Hindlimb muscle (tissue), 1 donor: ENCODE data around the gene CD99. TPM values are rescaled to one million over a fixed set of nuclear protein-coding genes. Genes with fewer than 3 reads are reported as not detected.

ENCODE experiments used
- DNase-seq: peaks from one replicate; pipeline ENCODE4 v3.0.0-alpha.2; 2013
- polyA plus RNA-seq: library from polyadenylated mRNA; unstranded; fragments of 120-200 nt; gene quantifications from one replicate; pipeline ENCODE4 v1.2.1, GENCODE V29; 2013; ENCODE audit not compliant: insufficient read length

The CD99 gene
- polyA plus RNA-seq, 1 donor = 348 TPM

DNA sequence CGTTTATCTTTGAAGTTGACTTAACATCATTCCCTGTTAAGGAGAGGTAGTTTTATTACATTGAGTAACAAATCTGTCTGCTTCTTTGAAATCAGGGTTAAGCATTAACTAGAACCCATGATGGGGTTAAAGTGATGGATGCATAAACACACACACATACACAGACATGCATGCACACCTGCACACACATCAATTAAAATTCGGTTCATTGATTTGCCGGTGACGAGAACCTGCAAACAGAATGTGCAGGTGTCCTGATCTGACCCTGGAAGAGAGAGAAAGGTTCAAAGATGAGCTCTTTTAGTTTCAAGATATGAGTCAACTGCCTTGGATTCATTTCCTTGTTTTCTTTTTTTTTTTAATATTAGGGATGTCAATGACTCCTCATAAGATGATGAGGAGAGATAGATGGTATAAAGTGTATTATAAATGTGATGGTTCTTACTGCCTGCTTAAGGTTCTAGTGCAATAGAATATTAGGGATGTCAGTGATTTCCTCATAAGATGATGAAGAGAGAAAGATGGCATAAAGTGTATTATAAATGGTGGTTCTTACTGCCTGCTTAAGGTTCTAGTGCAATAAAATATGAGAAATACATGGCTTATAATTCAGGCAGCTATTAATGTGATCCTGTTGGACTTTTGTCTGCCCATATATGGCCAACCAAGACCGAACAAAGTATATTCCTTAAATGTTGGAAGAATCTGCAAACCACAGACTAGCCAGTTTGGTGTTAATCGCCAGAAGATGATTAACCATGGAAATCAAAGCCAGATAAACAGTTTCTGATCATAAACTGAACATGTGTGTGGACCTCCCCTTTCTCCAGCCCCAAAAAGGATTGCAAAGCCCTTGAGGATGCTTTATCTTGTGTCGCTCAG, 14.1 kb upstream of the CD99 start:
- no peak for DNase-seq

DNA sequence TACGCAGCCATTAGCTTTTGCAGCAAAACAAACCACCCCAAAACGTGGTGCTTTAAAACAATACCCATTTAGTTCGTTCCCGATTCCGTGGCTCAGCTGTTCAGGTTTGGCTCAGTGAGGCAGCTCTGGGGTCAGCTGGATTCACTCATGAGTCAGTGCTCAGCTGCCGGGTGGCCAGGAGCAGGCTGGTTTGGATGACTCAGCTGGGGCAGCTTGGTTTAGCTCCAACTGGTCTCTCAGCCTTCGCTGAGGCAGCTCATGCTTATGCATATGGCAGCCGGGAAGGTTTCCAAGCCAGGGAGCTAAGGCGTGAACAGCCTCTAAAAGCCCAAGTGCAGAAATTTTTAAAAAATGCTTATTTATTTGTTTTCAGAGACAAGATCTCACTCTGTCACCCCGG, 13.3 kb upstream of the CD99 start:
- no peak for DNase-seq

DNA sequence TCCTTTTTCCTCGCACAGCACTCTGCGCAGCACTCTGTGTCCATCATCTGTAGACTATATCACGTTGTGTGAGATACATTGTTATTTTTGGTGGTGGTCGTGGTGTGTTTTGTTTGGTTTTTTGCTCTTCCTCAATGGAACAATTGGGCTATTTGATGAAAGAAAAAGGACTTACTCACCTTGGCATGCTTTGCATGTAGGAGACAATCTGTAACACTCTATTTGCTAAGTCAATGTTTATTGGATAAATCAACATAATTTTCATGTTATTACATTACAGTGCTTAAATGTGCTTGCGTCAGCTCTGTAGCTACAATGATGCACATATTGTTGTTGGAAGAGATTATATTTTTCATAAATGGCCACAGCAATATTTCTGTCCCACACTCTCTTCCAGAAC, 12.5 kb upstream of the CD99 start:
- DNase-seq = no peak

DNA sequence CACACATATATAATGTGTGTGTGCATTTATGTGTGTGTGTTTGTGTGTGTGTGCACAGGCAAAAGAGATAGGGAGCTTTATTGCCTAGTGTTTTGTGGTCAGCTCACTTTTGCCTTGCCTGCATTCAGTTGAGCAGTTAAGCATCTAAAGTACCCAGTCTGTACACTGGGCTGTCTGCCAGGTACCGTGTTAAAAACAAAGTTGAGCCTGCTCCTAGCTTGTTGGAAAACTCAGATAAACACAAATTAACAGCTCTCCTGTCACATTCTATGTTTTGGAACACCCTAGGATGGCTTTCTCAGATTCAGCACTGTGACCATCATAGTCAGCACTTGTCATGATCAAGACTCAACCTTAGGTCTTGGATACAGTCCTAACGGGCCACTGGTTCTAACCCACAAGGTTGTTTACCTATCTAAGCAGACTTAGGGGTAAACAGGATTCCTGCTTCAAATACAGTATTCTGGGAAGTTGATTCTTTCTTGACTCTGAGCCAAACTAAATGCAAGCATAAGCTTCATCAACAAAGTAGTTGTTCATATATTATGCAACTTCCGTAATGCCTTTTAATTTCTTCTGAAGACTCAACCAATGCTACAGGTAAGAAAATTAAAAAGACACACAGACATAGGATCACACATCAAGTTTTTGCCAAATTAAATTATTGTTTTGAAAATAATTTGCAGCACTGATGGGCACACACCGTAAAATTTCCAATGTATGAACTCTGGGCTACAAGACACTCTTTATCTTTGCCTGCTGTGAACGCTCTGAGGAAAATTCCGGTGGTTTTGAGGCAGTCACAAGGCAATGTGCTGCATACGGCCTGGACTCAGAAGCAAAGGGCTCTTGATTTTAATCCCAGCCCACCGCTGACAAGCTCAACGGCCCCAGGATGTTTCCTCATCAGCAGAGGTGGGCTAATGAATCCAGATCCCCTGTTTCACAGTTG, 11.3 kb upstream of the CD99 start:
- no peak for DNase-seq

DNA sequence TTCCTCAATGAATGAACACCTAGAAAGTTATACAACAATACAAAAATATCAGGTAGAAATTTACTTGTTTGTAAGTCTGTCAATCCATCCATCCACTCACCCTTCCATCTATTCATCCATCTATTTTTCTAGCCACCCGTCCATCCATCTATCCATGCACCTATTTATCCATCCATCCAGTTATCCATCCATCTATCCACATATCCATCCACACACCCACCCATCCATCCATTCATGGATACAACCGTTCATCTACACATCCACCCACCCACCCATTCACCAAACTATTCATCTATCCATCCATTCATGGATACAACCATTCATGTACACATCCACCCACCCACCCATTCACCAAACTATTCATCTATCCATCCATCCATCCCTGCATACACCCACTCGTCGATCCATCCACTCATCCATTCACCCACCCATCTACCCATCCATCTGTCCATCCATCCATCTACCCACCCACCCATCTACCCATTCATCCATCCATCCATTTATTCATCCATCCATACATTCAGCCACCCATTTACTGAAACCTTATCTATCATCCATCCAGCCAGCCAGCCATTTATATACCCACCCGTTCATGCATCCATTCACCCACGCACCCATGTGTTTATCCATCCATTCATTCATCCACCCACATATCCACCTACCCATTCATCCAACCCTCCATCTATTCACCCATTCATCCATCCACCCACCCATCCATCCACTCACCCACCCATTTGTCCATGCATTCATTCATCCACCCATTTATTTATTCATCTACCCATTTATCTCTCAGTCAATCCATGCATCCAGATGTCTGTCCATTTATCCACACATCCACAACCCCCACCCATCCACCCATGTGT, 10.4 kb upstream of the CD99 start:
- no peak for DNase-seq

DNA sequence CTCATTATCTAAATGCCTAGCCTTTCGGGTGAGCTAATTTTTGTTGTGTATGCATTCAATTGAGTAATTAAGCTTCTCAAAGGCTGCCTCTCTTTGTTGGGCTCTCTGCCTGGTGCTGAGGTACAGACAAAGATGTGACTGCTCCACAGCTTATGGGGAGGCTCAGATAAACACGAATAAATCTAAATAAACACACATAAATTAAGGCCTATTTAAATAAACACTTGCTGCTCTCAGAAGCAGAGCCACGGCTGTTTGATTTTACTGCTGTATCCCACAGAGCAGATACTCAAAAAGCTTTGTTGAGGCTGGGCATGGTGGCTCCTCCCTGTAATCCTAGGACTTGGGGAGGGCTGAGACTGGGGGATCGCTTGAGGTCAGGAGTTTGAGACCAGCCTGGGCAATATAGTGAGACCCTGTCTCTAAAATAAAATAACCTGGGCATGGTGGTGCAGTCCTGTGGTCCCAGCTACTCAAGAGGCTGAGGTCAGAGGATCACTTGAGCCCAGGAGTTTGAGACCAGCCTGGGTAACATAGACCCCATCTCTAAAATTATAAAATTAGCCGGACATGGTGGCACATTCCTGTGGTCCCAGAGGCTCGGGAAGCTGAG, 8.4 kb upstream of the CD99 start:
- DNase-seq = no peak

DNA sequence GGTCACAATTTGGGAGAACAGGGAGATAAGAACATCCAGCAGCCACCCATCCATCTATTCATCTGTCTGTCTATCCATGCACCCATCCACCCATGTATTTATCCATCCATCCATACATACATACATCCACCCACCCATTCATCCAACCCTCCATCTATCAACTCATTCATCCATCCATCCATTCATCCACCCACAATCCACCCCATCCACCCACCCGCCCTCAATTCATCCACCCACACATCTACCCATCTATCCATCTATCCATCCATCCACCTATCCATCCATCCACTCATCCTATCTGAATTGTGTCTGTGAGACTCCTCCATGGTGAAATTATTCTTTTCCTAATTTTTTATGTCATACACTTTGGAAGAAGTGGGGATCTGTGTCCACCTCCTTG, 6.8 kb upstream of the CD99 start:
- DNase-seq = no peak

DNA sequence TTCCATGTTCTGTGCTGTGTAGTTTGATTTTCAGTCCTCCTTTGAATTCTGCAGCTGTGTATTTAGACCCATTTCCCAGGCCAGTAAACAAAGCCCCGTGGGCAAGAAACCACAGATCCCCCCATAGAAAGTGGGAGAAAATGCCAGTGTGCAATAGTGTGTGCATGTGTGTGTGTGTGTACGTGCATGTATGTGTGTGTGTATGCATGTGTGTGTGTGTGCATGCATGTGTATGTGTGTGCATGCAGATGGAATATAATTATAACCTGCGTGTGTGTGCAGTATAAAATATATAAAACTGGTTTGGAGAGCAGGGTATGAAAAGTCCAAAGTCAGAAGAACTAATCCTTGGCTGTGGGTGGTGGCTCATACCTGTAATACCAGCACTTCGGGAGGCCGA, 5.2 kb upstream of the CD99 start:
- DNase-seq = no peak

DNA sequence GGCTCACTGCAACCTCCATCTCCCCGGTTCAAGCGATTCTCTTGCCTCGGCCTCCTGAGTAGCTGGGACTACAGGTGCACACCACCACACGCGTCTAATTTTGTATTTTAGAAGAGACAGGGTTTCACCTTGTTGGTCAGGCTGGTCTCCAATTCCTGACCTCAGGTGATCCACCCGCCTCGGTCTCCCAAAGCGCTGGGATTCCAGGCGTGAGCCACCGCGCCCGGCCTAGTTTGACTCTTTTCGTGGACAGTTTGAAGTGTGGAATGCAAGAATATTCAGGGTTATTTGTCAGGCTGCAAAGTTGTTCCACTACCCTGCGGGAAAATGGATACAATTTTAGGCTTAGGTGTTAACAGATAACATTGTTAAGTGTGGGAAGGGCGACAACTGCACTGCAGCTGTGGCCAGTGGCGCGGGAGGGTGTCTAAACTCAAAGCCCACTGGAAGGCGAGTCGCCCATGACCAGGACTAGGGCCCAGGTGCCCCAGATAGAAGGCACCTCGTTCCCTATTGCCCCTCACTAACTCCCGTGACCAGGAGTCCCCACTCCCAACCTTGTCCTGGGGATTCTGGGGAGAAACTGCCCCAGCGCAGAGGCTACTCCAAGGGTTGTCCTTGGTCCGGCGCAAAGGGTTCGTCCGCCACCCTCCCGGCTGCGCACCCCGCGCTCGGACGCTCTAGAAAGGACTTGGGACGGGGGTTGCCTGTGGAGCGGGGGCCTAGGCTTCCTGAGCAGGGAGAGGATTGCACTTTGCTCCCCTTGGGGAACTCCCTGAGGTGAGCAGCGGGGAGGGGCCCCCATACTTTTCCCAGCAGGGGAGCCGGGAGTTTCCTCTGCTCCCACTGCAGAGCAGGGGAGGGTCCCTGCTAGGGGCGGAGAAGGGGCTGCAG, 1.1 kb upstream of the CD99 start:
- no peak for DNase-seq

DNA sequence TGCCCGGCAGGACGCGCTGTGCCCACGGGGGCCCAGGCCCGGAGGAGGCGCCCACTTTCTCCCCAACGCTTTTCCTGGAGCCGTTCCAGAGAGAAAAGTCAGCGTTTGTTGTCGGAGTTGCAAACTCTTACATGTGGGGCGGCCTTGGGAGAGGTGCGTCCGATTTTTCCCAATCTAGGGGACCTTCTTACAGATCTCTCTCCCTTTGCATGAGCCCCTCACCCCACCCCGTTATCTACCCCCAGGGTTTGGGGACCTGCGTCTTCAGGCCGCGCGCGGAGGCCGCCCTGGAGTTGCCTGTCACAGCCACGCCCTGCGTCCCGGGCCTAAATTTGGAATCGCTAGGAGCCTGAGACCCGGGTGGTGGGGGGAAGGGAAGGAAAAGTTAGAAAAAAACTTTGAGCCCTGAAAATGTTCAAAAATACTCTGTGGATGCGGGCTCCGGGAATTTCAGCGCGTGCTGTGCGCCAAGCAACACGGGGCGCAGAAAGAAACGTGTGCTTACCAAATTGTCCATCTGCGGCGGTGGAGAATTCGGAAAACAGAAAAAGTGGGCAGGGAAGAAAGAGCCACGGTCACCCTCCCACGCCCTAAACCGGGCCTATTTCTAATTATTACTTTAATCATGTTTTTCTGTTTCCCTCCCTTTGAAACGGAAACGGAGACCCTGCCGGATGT, 587 bp downstream of the CD99 start:
- DNase-seq = no peak

DNA sequence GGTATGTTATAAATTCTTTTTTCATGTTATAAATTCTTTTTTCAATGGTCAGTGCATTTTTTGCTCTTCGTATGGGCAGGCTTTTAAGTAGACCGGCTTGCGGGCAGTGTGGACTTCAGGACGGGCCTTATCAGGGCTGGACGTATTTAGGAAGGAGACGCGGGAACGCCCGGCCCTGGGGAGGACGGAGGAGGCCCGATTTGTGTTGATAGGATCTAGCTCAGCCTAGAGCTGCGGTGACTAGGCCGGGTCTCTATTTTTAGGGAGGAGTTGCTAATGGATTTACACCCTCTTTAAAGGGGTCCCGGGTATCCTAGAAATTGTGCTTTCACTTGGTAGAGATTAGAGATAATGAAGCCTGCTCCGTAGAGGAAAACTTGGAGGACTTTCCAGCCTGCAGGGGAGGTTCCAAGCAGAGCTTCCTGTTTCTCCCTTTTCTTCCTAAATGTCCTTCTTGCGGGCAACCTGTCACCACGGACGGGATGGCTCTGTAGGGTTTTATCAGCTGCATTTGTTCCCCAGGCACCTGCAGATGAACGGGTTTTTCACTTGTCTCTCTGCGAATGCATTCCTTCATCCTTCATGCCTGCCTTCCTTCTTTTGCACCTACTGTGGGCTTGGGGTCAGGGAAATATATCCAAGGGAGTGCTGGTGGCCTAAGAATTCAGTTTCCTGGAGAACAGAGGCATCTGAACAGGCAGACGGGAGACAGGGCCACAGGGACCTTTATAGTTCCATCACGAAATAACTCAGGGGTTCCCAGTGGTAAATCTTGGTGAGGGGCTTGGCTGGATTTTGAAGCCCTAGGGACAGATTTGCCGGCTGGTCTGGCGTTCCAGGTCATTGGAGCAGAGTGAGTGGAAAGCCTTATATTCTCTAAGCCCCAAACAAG, 1.4 kb downstream of the CD99 start:
- no peak for DNase-seq

DNA sequence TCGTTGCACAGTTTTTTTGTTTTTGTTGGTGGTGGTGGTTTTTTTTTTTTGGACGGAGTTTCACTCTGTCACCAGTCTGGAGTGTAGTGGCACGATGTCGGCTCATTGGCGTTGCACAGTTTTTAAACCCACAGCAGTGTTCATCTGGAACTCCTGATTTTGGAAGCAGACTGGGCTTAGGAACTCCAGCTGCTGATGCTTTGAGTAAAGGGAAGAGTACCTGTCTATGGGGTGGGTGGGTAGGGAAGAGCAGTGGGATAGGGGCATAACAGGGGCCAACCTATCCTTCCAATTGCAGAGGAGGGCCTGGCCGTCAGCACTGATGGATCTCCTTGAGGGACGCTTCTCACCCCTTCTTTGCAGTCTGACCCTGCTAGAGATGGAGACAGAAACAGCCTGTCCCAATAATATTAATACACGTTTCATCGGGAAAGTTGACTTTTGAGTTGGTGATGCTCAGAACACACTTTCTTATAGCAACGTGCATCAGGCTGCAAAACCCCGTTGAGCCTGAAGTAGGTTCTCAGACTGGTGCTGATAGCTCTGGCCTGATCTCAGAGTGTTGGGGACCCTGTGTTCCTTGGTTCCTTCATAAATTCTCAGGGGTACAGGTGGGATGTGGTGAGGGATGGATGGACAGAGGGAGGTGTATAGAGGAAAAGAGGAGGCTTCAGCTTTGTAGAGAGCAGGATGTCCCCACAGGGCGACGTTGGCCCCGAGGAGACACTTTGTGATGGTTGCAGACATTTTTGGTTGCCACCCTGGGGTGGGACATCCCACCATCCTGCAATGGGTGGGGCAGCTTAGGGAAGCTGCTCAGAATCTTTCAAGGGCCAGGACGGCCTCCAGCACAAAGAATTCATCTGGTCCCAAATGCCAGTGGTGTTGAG, 2.3 kb downstream of the CD99 start:
- no peak for DNase-seq

DNA sequence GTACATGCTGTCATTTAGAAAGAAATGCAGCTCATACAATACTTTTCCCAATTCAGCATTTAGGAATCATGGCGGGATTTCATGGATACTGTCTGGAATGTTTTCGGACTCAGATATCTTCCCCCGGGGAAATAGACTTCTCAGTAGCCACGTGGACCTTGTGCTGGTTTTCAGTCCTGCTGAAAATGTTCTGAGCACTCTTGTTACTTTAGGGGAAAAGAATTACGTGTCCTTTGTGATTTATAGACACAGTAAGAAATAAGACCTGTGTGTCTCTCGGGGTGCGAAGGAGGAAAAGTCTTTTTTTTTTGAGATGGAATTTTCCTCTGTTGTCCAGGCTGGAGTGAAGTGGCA, 3.8 kb downstream of the CD99 start:
- DNase-seq = no peak

DNA sequence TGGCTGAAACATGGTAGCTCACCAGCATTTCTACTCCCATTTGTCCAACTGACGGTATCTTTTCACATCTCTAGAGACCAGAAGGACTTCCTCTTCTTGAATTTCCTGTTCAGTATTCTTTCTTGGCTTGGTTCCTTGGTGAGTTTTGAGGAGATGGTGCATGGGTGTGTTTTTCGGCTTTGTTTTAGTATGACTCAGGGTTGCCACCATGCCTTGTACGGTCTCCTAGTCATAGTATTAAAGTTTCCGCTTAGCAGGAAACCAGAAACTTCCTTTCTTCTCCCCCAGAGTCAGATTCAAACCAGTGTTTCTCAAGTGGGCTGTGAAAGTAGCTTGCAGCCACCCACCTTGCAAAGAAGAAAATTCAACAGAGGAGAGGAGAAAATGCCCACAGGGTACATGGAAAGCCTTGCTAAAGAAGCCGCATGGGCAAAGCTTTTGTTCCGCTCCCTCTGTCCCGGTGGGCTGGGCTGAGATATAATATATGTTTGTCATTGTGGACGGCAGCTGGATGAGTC, 5.7 kb downstream of the CD99 start:
- DNase-seq = no peak

DNA sequence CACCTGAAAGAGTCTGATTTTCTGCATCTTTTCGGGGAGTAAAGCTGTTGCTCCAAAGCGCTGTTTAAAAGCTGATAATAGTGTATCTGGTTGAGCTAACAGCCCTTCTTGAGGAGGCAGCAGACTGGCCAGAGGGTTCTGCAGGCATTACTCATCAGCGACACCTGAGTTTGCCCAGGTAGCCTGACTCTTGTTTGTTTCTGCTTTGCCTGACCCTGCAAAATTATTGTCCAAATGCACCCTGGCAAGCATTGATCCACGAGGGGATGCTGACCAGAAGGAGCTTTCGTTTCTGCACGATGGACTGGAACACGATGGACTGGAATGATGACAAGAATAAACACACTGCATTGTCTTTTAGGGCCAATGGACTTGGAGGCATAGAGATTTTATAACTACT, 6.2 kb downstream of the CD99 start:
- DNase-seq = no peak

DNA sequence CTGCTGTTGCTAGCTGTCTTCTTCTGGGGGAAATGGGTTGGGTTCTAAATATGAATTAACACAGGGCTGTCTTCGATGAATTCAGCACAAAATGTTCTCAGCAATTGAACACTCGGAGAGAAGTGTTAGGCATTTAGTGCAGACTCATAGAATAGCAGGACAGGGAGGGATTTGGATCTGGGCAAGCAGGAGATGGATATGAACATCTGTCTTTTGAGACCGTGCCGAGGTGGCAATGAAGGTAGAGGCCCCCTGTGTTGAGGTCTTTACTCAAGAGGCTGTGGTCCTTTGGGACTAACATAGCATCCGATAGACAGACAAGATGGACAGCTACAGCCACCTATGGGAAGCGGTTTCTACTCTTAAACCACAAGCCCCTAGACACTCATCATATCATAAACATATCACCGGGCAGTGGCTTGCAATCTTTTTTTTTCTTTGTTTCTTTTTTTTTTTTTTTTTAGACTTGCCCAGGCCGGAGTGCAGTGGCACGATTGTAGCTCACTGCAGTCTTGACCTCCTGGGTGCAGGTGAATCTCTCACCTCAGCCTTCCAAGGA, 6.7 kb downstream of the CD99 start:
- no peak for DNase-seq

DNA sequence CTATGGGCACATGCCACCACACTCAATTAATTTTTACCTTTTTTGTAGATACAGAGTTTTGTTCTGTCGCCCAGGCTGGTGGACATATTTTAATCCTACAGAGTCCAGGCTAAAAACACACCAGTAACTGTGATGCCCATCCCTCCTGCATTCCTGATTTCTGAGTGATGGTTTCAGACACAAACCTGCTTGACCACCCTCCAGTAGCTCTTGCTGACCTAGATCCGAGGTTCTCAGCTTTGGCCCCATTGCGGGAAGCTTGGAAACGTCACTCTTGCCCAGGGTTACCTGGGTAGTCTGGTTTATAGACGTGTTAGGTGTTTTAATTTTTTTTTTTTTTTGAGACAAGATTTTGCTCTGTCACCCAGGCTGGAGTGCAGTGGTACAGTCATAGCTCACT, 7.5 kb downstream of the CD99 start:
- DNase-seq = no peak

DNA sequence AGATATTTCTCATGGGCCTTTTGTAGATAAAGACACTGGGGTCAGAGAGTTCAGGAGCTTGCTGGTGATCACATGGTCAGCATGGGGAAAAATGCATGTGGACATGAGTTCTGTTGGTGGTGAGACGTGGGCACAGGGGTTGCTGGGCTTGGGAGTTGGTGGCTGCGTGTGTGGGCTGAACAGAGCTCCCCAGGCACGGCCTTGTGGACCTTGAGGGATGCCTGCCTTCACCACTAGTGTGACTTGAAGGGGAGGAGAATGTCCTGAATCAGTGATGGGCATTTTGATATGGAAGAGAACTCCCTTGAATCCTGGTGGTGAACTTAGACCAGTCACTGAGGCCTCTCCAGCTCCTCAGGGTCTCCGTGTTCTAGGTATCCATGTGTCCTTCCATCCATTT, 8.9 kb downstream of the CD99 start:
- DNase-seq = no peak
